Measurements from ENCODE around the gene ELL2. TPM values are rescaled to one million over a fixed set of nuclear protein-coding genes. Genes with fewer than 3 reads are reported as not detected.

The ELL2 gene
- polyA plus RNA-seq, 1 of the 3 experiments (the other 2 are of a cell fraction), result 18.4 TPM

DNA sequence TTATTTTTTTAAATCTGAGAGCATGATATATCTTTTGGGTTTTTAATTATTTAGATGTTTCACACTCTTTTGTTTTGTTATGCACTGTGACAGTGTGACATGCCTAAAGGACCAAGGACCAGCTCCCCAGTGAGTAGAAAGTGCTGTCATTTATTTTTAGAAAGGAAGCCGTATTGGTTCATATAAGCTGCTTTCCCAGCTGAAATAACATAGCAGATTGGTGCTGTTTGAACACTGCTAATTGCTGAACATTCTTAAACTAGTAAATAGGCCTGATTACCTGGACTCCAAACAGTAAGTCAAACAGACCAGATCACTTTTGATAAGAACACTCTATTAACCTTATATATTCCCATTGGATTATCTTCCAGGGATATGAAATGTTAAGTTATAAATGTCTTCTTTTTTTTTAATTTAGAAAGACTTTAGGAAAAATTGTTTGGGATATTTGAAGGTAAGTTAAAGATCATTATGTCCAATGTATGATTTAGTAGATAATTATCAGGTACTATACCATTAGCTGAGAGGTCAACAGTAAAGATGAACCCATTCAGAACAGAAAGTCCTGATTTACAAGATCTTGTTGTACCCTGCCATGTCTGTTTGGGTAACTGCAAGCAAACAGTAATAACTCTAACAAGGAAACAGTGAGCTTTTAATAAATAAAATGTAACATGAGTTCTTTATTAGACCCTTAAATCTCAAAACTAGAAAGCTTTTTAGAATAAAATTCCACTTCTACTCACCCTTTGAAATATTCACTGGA is 27.8 kb upstream of the ELL2 start (continued):
- TF ChIP-seq, protein P1, sequence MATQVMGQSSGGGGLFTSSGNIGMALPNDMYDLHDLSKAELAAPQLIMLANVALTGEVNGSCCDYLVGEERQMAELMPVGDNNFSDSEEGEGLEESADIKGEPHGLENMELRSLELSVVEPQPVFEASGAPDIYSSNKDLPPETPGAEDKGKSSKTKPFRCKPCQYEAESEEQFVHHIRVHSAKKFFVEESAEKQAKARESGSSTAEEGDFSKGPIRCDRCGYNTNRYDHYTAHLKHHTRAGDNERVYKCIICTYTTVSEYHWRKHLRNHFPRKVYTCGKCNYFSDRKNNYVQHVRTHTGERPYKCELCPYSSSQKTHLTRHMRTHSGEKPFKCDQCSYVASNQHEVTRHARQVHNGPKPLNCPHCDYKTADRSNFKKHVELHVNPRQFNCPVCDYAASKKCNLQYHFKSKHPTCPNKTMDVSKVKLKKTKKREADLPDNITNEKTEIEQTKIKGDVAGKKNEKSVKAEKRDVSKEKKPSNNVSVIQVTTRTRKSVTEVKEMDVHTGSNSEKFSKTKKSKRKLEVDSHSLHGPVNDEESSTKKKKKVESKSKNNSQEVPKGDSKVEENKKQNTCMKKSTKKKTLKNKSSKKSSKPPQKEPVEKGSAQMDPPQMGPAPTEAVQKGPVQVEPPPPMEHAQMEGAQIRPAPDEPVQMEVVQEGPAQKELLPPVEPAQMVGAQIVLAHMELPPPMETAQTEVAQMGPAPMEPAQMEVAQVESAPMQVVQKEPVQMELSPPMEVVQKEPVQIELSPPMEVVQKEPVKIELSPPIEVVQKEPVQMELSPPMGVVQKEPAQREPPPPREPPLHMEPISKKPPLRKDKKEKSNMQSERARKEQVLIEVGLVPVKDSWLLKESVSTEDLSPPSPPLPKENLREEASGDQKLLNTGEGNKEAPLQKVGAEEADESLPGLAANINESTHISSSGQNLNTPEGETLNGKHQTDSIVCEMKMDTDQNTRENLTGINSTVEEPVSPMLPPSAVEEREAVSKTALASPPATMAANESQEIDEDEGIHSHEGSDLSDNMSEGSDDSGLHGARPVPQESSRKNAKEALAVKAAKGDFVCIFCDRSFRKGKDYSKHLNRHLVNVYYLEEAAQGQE (IDR thresholded peaks at IDR 0.05; ENCODE audit: low read depth, low read length), result no peak
- TF ChIP-seq FOXM1 (IDR thresholded peaks at IDR 0.05; ENCODE audit: low read depth), result no peak
- TF ChIP-seq TAF1 (IDR thresholded peaks at IDR 0.05; ENCODE audit: borderline replicate concordance, low read depth, low read length), result no peak
- no peak for TF ChIP-seq FOSL2 (IDR thresholded peaks at IDR 0.05; ENCODE audit: borderline replicate concordance, low read depth)
- TF ChIP-seq, protein P2, sequence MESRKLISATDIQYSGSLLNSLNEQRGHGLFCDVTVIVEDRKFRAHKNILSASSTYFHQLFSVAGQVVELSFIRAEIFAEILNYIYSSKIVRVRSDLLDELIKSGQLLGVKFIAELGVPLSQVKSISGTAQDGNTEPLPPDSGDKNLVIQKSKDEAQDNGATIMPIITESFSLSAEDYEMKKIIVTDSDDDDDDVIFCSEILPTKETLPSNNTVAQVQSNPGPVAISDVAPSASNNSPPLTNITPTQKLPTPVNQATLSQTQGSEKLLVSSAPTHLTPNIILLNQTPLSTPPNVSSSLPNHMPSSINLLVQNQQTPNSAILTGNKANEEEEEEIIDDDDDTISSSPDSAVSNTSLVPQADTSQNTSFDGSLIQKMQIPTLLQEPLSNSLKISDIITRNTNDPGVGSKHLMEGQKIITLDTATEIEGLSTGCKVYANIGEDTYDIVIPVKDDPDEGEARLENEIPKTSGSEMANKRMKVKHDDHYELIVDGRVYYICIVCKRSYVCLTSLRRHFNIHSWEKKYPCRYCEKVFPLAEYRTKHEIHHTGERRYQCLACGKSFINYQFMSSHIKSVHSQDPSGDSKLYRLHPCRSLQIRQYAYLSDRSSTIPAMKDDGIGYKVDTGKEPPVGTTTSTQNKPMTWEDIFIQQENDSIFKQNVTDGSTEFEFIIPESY (IDR thresholded peaks at IDR 0.05; ENCODE audit: borderline replicate concordance, low read depth), result no peak

DNA sequence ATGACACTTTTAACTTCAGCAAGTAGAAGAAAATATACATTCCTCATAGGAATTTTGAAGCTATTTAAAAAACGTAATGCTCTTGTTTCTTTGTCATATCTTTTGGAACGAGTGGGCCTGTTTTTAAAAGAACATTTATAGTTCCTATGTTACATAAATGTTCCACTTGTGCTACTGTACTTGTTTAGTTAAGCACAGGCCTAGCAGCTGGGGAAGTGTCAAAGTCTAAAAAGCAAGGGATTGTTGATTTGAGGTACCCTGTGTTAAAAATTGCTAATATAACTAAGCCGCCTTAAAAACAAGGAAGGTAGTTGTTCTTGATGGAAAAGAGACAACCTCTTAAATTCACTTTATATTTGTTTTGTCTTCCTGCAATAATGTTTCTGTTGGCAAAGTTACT is 27.2 kb upstream of the ELL2 start:
- Histone ChIP-seq H3K9me3 (no peaks in the 10 kb centered on the region), H3K4me2 (no peak overlapping the region), H3K27me3 (ENCODE audit: insufficient read depth) (no peaks in the 10 kb centered on the region), H3K9me2 (no peaks in the 10 kb centered on the region), H3K9ac (no peak overlapping the region), H3K79me2 (ENCODE audit: insufficient read depth) (no peaks in the 10 kb centered on the region), H3K27ac (ENCODE audit: low read depth in 2 of 2, low read length in 1 of 2) (no peak overlapping the region), H3K36me3 (replicated peaks in 1 of 2; ENCODE audit: control insufficient read depth in 1 of 2, insufficient read depth in 2 of 2, low read length in 1 of 2) (no peaks in the 10 kb centered on the region), H3F3A (replicated peaks; ENCODE audit: insufficient read depth) (no peaks in the 10 kb centered on the region), H3K4me1 (ENCODE audit: control insufficient read depth in 1 of 2, insufficient read depth in 2 of 2, low read depth in 1 of 2, low read length in 1 of 2) (no peaks in the 10 kb centered on the region; a peak in 1 of 4 replicates), H4K20me1 (ENCODE audit: insufficient read depth) (no peaks in the 10 kb centered on the region), H3K4me3 (ENCODE audit: low read depth in 2 of 2, low read length in 1 of 2) (no peak overlapping the region), H2AFZ (ENCODE audit: low read depth) (no peak overlapping the region)
- ChIA-PET CTCF (no interaction called here), POLR2A (no interaction called here)
- no peak for DNase-seq
- 91% methylated on average over 3 of the region's 3 CpGs for WGBS (ENCODE audit: low lambda C conversion rate)
- TF ChIP-seq, protein P3, sequence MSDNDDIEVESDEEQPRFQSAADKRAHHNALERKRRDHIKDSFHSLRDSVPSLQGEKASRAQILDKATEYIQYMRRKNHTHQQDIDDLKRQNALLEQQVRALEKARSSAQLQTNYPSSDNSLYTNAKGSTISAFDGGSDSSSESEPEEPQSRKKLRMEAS (IDR thresholded peaks at IDR 0.05; ENCODE audit: low read depth), result no peak
- TF ChIP-seq GATA2 (CRISPR knock-in tag; IDR thresholded peaks at IDR 0.05) (no peak), FOSL2 (IDR thresholded peaks at IDR 0.05; ENCODE audit: borderline replicate concordance, low read depth) (no peak), NRF1 (IDR thresholded peaks at IDR 0.05; ENCODE audit: low read depth, low read length) (no peak)

Data from SK-N-SH (cell line).